Activated CD8-positive, alpha-beta T cell treated with anti-CD3 and anti-CD28 coated beads for 36 hours (primary cell): Measurements from ENCODE around the gene C8B. TPM values are rescaled to one million over a fixed set of nuclear protein-coding genes. Genes with fewer than 3 reads are reported as not detected.

Experiments used
- ATAC-seq: fragments of 200-7000 bp; cut with Tn5 transposase; one replicate; pipeline ENCODE4 v1.10.0; 2021; ENCODE audit warnings: mild to moderate bottlenecking, moderate library complexity
- CTCF ChIA-PET: fragments of 350-600 bp; sonication (Branson Sonifier 250); formaldehyde crosslinking; loops from one replicate; lab custom pipeline; 2021; ENCODE audit warnings: antibody characterized with exemption; lab: Charles Lee
- POLR2A ChIA-PET: fragments of 350-600 bp; sonication (Branson Sonifier 250); formaldehyde crosslinking; loops from one replicate; lab custom pipeline; 2021; ENCODE audit warnings: antibody characterized with exemption; lab: Charles Lee
- DNase-seq: peaks from one replicate; pipeline ENCODE4 v3.0.0-alpha.2; 2020
- H3K27ac Mint-ChIP-seq: one replicate; pipeline ENCODE4 v1.8.0; 2021; ENCODE audit warnings: mild to moderate bottlenecking, mixed read lengths
- H3K27me3 Mint-ChIP-seq: one replicate; pipeline ENCODE4 v1.8.0; 2021; ENCODE audit warnings: mixed read lengths
- H3K36me3 Mint-ChIP-seq: one replicate; pipeline ENCODE4 v1.8.0; 2021; ENCODE audit warnings: low read depth, mixed read lengths
- H3K4me1 Mint-ChIP-seq: one replicate; pipeline ENCODE4 v1.8.0; 2021; ENCODE audit warnings: low read depth, mixed read lengths
- H3K4me3 Mint-ChIP-seq: one replicate; pipeline ENCODE4 v1.8.0; 2021; ENCODE audit warnings: mild to moderate bottlenecking, moderate library complexity, mixed read lengths
- H3K9me3 Mint-ChIP-seq: one replicate; pipeline ENCODE4 v1.8.0; 2021; ENCODE audit warnings: mixed read lengths
- CTCF ChIP-seq: fragments of 200-600 bp; IDR thresholded peaks from one replicate; pipeline ENCODE4 v1.8.0; 2022; ENCODE audit warnings: antibody characterized with exemption, mild to moderate bottlenecking
- intact Hi-C: fragments of 100-400 bp; cut with micrococcal nuclease; formaldehyde crosslinking; loops from one replicate; pipeline ENCODE4 v1.10.0; 2022
- total RNA-seq, 2 experiments: library from RNA; stranded (reverse); gene quantifications; one replicate each; pipeline ENCODE4 v1.2.3, GENCODE V29; 2021

Gene C8B
- total RNA-seq, 2 experiments from 2014 or later: not detected

- ChIA-PET POLR2A (no interaction called here), CTCF (no interaction called here)
- no peak for TF ChIP-seq CTCF
- intact Hi-C loops: no loop called here
- H3K27ac Mint-ChIP-seq: no peak overlapping the region
- ATAC-seq (no peak), DNase-seq (no peak)
- H3K4me1 Mint-ChIP-seq: no peaks in the 10 kb centered on the region
- H3K4me3 Mint-ChIP-seq: no peak overlapping the region
- H3K9me3 Mint-ChIP-seq: no peaks in the 10 kb centered on the region
- no peaks in the 10 kb centered on the region for H3K36me3 Mint-ChIP-seq
- H3K27me3 Mint-ChIP-seq: peaks cover 1% of the 10 kb centered on the region
Measured at GRCh38 chr1:56911098-56911938, 54.5 kb downstream of the C8B start.

- no peak for TF ChIP-seq CTCF
- H3K4me3 Mint-ChIP-seq: no peak overlapping the region
- H3K36me3 Mint-ChIP-seq: no peaks in the 10 kb centered on the region
- H3K27me3 Mint-ChIP-seq: peaks cover 1% of the 10 kb centered on the region
- H3K27ac Mint-ChIP-seq: no peak overlapping the region
- POLR2A ChIA-PET: no interaction called here
- CTCF ChIA-PET: no interaction called here
- no peaks in the 10 kb centered on the region for H3K4me1 Mint-ChIP-seq
- ATAC-seq (no peak), DNase-seq (no peak)
- intact Hi-C loops: no loop called here
- H3K9me3 Mint-ChIP-seq: no peaks in the 10 kb centered on the region
Measured at GRCh38 chr1:56910441-56910985, 55.3 kb downstream of the C8B start.

- POLR2A ChIA-PET: no interaction called here
- no peak for TF ChIP-seq CTCF
- no peak overlapping the region for H3K4me3 Mint-ChIP-seq
- intact Hi-C loops: no loop called here
- DNase-seq (no peak), ATAC-seq (no peak)
- H3K27me3 Mint-ChIP-seq: peaks cover 5% of the 10 kb centered on the region
- no peak overlapping the region for H3K27ac Mint-ChIP-seq
- H3K4me1 Mint-ChIP-seq: no peaks in the 10 kb centered on the region
- H3K36me3 Mint-ChIP-seq: no peaks in the 10 kb centered on the region
- CTCF ChIA-PET: no interaction called here
- H3K9me3 Mint-ChIP-seq: no peaks in the 10 kb centered on the region
Measured at GRCh38 chr1:56908619-56909221, 57.1 kb downstream of the C8B start.

GRCh38 chr1:56905667-56906066 lies 60.1 kb downstream of the C8B start:
- no peaks in the 10 kb centered on the region for H3K36me3 Mint-ChIP-seq
- H3K4me1 Mint-ChIP-seq: no peaks in the 10 kb centered on the region
- DNase-seq (no peak), ATAC-seq (no peak)
- H3K4me3 Mint-ChIP-seq: no peak overlapping the region
- H3K27me3 Mint-ChIP-seq: peaks cover 6% of the 10 kb centered on the region
- H3K27ac Mint-ChIP-seq: no peak overlapping the region
- H3K9me3 Mint-ChIP-seq: no peaks in the 10 kb centered on the region
- intact Hi-C loops: no loop called here
- POLR2A ChIA-PET: no interaction called here
- no peak for TF ChIP-seq CTCF
- CTCF ChIA-PET: no interaction called here
